CD14-positive monocyte (primary cell): ENCODE measurements around the gene HEPACAM. TPM values are rescaled to one million over a fixed set of nuclear protein-coding genes. Genes with fewer than 3 reads are reported as not detected.
A peak's percentile ranks its signal among the peaks of the same experiment; 100 is the strongest.

ENCODE experiments used
- DNase-seq, 3 donors: peaks; one replicate each; pipeline ENCODE4 v3.0.0-alpha.2; 2011 to 2022
- H2AFZ ChIP-seq: 2 replicates; pipeline ENCODE4 v1.6.0; 2012; ENCODE audit warnings: mild to moderate bottlenecking, low read depth, low read length, inconsistent platforms; ENCODE audit not compliant: insufficient read depth, poor library complexity, severe bottlenecking
- H3K27ac ChIP-seq, 2 donors: 1 replicate in 1 of 2; 2 replicates in 1 of 2; pipeline ENCODE4 v1.5.1; 2012 to 2013; ENCODE audit warnings: low read length in 2 of 2, control low read depth in 1 of 2, inconsistent platforms in 1 of 2, low read depth in 1 of 2, mild to moderate bottlenecking in 1 of 2
- H3K27me3 ChIP-seq, 2 donors: one replicate each; pipeline versions ENCODE4 v1.6.0 to v1.6.1; 2011 to 2013; ENCODE audit warnings: low read length in 2 of 2; ENCODE audit not compliant: control insufficient read depth in 2 of 2, insufficient read depth in 2 of 2
- H3K36me3 ChIP-seq, 2 donors: replicated peaks in 1 of 2; 1 replicate in 1 of 2; 2 replicates in 1 of 2; pipeline versions ENCODE4 v1.5.1 to v1.6.1; 2012 to 2013; ENCODE audit warnings: low read length in 2 of 2, control low read depth in 1 of 2, inconsistent platforms in 1 of 2, mild to moderate bottlenecking in 1 of 2; ENCODE audit not compliant: insufficient read depth in 2 of 2, control insufficient read depth in 1 of 2
- H3K4me1 ChIP-seq, 2 donors: 1 replicate in 1 of 2; 2 replicates in 1 of 2; pipeline versions ENCODE4 v1.5.1 to v1.6.1; 2012 to 2013; ENCODE audit warnings: low read length in 2 of 2, control low read depth in 1 of 2, inconsistent platforms in 1 of 2, mild to moderate bottlenecking in 1 of 2, moderate library complexity in 1 of 2; ENCODE audit not compliant: insufficient read depth in 2 of 2, control insufficient read depth in 1 of 2
- H3K4me2 ChIP-seq: replicated peaks from 2 replicates; pipeline ENCODE3; 2012; ENCODE audit warnings: low read length, moderate library complexity, mild to moderate bottlenecking; ENCODE audit not compliant: poor library complexity, severe bottlenecking; ENCODE audit errors: extremely low read depth
- H3K4me3 ChIP-seq, 3 experiments: fragments of 200-600 bp in 1 of 3; sonication (generic) in 1 of 3; replicated peaks in 1 of 3; 1 replicate in 2 of 3; 2 replicates in 1 of 3; pipeline ENCODE4 v1.5.1; 2011 to 2013; ENCODE audit warnings: low read length in 3 of 3, mild to moderate bottlenecking in 3 of 3, control low read depth in 2 of 3, low read depth in 2 of 3, inconsistent platforms in 1 of 3, moderate library complexity in 1 of 3
- H3K79me2 ChIP-seq: 2 replicates; pipeline ENCODE4 v1.6.0; 2012; ENCODE audit warnings: mild to moderate bottlenecking, control low read depth, inconsistent platforms, low read length, moderate library complexity; ENCODE audit not compliant: insufficient read depth
- H3K9ac ChIP-seq: 2 replicates; pipeline ENCODE4 v1.6.0; 2017; ENCODE audit warnings: low read length, mild to moderate bottlenecking; ENCODE audit not compliant: insufficient read depth, poor library complexity, severe bottlenecking
- H3K9me3 ChIP-seq, 2 donors: replicated peaks in 1 of 2; 1 replicate in 1 of 2; 2 replicates in 1 of 2; pipeline versions ENCODE4 v1.5.1 to v1.6.1; 2012 to 2013; ENCODE audit warnings: low read length in 2 of 2, control low read depth in 1 of 2; ENCODE audit not compliant: control insufficient read depth in 1 of 2, insufficient read depth in 1 of 2
- H4K20me1 ChIP-seq: 2 replicates; pipeline ENCODE4 v1.6.0; 2012; ENCODE audit warnings: mild to moderate bottlenecking, low read length, control low read depth, moderate library complexity; ENCODE audit not compliant: insufficient read depth
- H3K27ac Mint-ChIP-seq, 7 donors: one replicate each; pipeline ENCODE4 v1.8.0; 2020; ENCODE audit warnings: mild to moderate bottlenecking in 7 of 7, mixed read lengths in 7 of 7, moderate library complexity in 6 of 7, inconsistent platforms in 2 of 7
- H3K27me3 Mint-ChIP-seq, 3 donors: one replicate each; pipeline ENCODE4 v1.8.0; 2021 to 2022; ENCODE audit warnings: low read depth in 3 of 3, mild to moderate bottlenecking in 3 of 3, mixed read lengths in 3 of 3, moderate library complexity in 3 of 3, inconsistent platforms in 1 of 3
- H3K36me3 Mint-ChIP-seq, 2 donors: one replicate each; pipeline ENCODE4 v1.8.0; 2020; ENCODE audit warnings: mixed read lengths in 2 of 2, inconsistent platforms in 1 of 2, mild to moderate bottlenecking in 1 of 2
- H3K4me1 Mint-ChIP-seq: one replicate; pipeline ENCODE4 v1.8.0; 2020; ENCODE audit warnings: mild to moderate bottlenecking, mixed read lengths
- H3K4me3 Mint-ChIP-seq, 2 donors: one replicate each; pipeline ENCODE4 v1.8.0; 2020; ENCODE audit warnings: mild to moderate bottlenecking in 2 of 2, mixed read lengths in 2 of 2, moderate library complexity in 1 of 2
- H3K9me3 Mint-ChIP-seq, 7 donors: one replicate each; pipeline ENCODE4 v1.8.0; 2020 to 2022; ENCODE audit warnings: mixed read lengths in 7 of 7, mild to moderate bottlenecking in 6 of 7, moderate library complexity in 6 of 7, inconsistent platforms in 2 of 7
- WGBS: methylation state at CpG from one replicate; pipeline ENCODE4 v1.1.5; 2013; ENCODE audit warnings: missing lambda C conversion rate; ENCODE audit not compliant: insufficient coverage; 5-methylcytosine and 5-hydroxymethylcytosine counted together
- intact Hi-C, 2 donors: fragments of 100-400 bp; cut with micrococcal nuclease; formaldehyde crosslinking; loops; one replicate each; pipeline versions ENCODE4 v1.15.0 to v1.15.1; 2023
- polyA minus RNA-seq: library from RNA; depleted of rRNA, polyadenylated mRNA; stranded (reverse); fragments of >200 nt; gene quantifications from 2 replicates; pipeline ENCODE4 v1.2.3, GENCODE V29; 2012
- polyA plus RNA-seq, 3 donors: library from polyadenylated mRNA; depleted of rRNA in 1 of 3; unstranded in 2 of 3; stranded (reverse) in 1 of 3; fragments of 300-500 nt in 2 of 3; fragments of >200 nt in 1 of 3; fragmentation: Illumina TruSeq in 2 of 3; gene quantifications; 1 replicate in 2 of 3; 2 replicates in 1 of 3; pipeline ENCODE4 v1.2.3, GENCODE V29; 2012 to 2021
- total RNA-seq, 12 experiments: library from RNA in 1 of 12; stranded (reverse) in 1 of 12; fragments of 120-200 nt in 1 of 12; gene quantifications; one replicate each; pipeline ENCODE4 v1.2.4 and lab custom pipeline; 2013 to 2026; ENCODE audit warnings: mixed read lengths in 6 of 12, inconsistent platforms in 1 of 12
- TF ChIP-seq, protein P1 (sequence below): fragments of 200-600 bp; IDR thresholded peaks from one replicate; pipeline ENCODE4 v1.8.0; 2022; ENCODE audit warnings: antibody characterized with exemption, mild to moderate bottlenecking

HEPACAM gene
- not detected for total RNA-seq (2013)
- polyA plus RNA-seq (not detected), polyA minus RNA-seq (not detected in 2 replicates), total RNA-seq (lab: John Stamatoyannopoulos, UW) (0 to 1.7 (median 0) reads per million in 11 experiments)

DNA sequence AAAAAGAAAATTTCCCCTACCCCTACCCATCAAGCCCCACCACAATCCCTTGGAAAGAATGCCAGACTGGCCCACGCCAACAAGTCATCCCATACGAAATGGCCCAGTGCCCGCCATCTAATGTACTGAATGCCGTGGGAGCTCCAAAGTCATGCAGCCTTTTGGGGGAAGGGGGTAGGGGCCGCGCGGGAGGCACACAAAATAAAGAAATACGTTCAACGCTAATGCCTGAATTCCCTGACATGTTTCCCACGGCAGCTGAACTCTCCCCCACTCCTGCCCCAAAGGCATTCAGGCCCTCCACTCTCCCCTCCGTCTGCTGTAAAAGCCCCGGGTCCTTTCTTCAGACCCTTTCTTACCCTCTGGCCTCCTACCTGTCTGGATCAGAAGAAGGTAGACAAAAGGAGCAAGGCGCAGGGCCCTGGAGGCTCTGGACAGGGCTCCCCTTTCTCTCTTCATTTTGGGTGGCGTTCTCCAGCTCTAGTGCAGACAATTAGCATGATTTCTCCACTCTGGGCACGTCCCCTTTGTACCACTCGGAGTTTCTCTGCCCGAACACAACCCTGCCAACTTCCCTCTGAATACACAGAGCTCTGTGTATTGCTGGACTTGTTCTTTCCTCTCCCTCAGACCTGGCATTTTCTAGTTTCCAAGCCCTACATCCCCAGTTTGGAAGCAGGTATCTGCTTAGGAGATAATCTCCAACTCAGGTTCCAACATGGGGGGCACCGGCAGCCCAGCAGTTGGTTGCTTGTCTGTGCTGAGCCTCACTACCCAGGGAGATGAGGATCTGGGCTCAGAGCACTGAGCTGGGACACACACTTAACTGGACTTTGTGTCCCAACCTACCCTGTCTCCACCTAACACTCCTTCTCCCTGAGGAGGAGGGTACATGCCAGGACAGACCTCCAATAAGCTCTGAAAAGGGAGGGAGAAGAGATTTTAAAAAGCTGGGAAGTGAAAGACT, at the start of gene HEPACAM:
HEPACAM (minus strand) TSS at position 500 of the 967 bp plus-strand sequence; CDS start at position 459, 41 bp downstream.
- peaks cover 2 to 7% (median 6%) of the 10 kb centered on the region in 3 donors for H3K27me3 Mint-ChIP-seq
- H3K4me1 Mint-ChIP-seq: peaks cover under 1% of the 10 kb centered on the region
- H2AFZ ChIP-seq: no peak within 1 kb of the TSS
- no peaks in the 10 kb centered on the region for H3K36me3 Mint-ChIP-seq
- no peaks in the 10 kb centered on the region for H3K36me3 ChIP-seq
- no peak within 1 kb of the TSS for H3K4me2 ChIP-seq
- H3K27ac ChIP-seq: no peak within 1 kb of the TSS
- WGBS: 97% methylated on average over 14 of the region's 18 CpGs
- TF ChIP-seq, protein P1, sequence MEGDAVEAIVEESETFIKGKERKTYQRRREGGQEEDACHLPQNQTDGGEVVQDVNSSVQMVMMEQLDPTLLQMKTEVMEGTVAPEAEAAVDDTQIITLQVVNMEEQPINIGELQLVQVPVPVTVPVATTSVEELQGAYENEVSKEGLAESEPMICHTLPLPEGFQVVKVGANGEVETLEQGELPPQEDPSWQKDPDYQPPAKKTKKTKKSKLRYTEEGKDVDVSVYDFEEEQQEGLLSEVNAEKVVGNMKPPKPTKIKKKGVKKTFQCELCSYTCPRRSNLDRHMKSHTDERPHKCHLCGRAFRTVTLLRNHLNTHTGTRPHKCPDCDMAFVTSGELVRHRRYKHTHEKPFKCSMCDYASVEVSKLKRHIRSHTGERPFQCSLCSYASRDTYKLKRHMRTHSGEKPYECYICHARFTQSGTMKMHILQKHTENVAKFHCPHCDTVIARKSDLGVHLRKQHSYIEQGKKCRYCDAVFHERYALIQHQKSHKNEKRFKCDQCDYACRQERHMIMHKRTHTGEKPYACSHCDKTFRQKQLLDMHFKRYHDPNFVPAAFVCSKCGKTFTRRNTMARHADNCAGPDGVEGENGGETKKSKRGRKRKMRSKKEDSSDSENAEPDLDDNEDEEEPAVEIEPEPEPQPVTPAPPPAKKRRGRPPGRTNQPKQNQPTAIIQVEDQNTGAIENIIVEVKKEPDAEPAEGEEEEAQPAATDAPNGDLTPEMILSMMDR: no peak
- peak within 1 kb of the TSS in 1 of 7 donors; percentile 58 for H3K27ac Mint-ChIP-seq
- H3K4me3 ChIP-seq: no peak within 1 kb of the TSS
- peaks cover 2 to 13% (median 5%) of the 10 kb centered on the region in 7 donors for H3K9me3 Mint-ChIP-seq
- no peak within 1 kb of the TSS for H3K9ac ChIP-seq
- peaks cover 0 to 5% of the 10 kb centered on the region in 2 donors for H3K9me3 ChIP-seq
- no peak for DNase-seq
- no peaks in the 10 kb centered on the region for H3K4me1 ChIP-seq
- no peaks in the 10 kb centered on the region for H4K20me1 ChIP-seq
- H3K4me3 Mint-ChIP-seq: no peak within 1 kb of the TSS
- intact Hi-C loops: no loop called here
- no peaks in the 10 kb centered on the region for H3K79me2 ChIP-seq
- H3K27me3 ChIP-seq: peaks cover 0 to 2% of the 10 kb centered on the region in 2 donors

GRCh38 chr11:124984512-124984854, 48.6 kb upstream of the HEPACAM start:
- no peak overlapping the region for H3K4me2 ChIP-seq
- peaks cover 0 to 2% (median 1%) of the 10 kb centered on the region in 3 donors for H3K27me3 Mint-ChIP-seq
- no peak overlapping the region for H3K9ac ChIP-seq
- no peaks in the 10 kb centered on the region for H3K4me1 ChIP-seq
- no peak overlapping the region for H3K27ac ChIP-seq
- H3K27ac Mint-ChIP-seq: peak overlapping the region in 1 of 7 donors; percentile 47
- TF ChIP-seq, protein P1: no peak
- H3K36me3 ChIP-seq: peaks cover 2 to 31% of the 10 kb centered on the region in 2 donors
- H3K4me1 Mint-ChIP-seq: no peaks in the 10 kb centered on the region
- no peaks in the 10 kb centered on the region for H4K20me1 ChIP-seq
- H3K9me3 Mint-ChIP-seq: peaks cover 9 to 36% (median 23%) of the 10 kb centered on the region in 7 donors
- DNase-seq: no peak
- intact Hi-C loops: no loop called here
- peaks cover 8 to 10% of the 10 kb centered on the region in 2 donors for H3K9me3 ChIP-seq
- H3K4me3 ChIP-seq: no peak overlapping the region
- no peak overlapping the region for H3K4me3 Mint-ChIP-seq
- H3K27me3 ChIP-seq: no peaks in the 10 kb centered on the region
- no peaks in the 10 kb centered on the region for H3K79me2 ChIP-seq
- WGBS: 91% methylated on average over 1 of the region's 3 CpGs
- H3K36me3 Mint-ChIP-seq: peaks cover 60 to 68% of the 10 kb centered on the region in 2 donors
- no peak overlapping the region for H2AFZ ChIP-seq
